ENCODE measurements around the gene GPATCH11.

- TF ChIP-seq, protein P1, sequence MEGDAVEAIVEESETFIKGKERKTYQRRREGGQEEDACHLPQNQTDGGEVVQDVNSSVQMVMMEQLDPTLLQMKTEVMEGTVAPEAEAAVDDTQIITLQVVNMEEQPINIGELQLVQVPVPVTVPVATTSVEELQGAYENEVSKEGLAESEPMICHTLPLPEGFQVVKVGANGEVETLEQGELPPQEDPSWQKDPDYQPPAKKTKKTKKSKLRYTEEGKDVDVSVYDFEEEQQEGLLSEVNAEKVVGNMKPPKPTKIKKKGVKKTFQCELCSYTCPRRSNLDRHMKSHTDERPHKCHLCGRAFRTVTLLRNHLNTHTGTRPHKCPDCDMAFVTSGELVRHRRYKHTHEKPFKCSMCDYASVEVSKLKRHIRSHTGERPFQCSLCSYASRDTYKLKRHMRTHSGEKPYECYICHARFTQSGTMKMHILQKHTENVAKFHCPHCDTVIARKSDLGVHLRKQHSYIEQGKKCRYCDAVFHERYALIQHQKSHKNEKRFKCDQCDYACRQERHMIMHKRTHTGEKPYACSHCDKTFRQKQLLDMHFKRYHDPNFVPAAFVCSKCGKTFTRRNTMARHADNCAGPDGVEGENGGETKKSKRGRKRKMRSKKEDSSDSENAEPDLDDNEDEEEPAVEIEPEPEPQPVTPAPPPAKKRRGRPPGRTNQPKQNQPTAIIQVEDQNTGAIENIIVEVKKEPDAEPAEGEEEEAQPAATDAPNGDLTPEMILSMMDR (IDR thresholded peaks at IDR 0.05; ENCODE audit: low read length): no peak
- TF ChIP-seq EZH2 (IDR thresholded peaks at IDR 0.05; ENCODE audit: borderline replicate concordance, low read length): no peak
These were observed 44.7 kb upstream of the GPATCH11 start for GRCh38 chr2:37039580-37039979.

Data from OCI-LY1 (cell line).